SIG-M5 (cell line): ENCODE measurements around the gene CDH13.

Experiments used
- DNase-seq: peaks from one replicate; lab custom pipeline; 2025; lab: John Stamatoyannopoulos, UW

CDH13 gene

GRCh38 chr16:83248735-83249463 is 622.1 kb downstream of the CDH13 start:
- DNase-seq = no peak

GRCh38 chr16:83253521-83253920 is 626.8 kb downstream of the CDH13 start:
- no peak for DNase-seq

GRCh38 chr16:83258366-83258928 is 631.7 kb downstream of the CDH13 start:
- no peak for DNase-seq

- no peak for DNase-seq
These were observed 640.2 kb downstream of the CDH13 start for GRCh38 chr16:83266848-83267553.

- DNase-seq = no peak
These were observed 641.4 kb downstream of the CDH13 start for GRCh38 chr16:83268169-83268568.

- DNase-seq = no peak
These were observed 642.3 kb downstream of the CDH13 start for GRCh38 chr16:83269048-83269447.

GRCh38 chr16:83269541-83269940 is 642.8 kb downstream of the CDH13 start:
- no peak for DNase-seq

- no peak for DNase-seq
These were observed 643.3 kb downstream of the CDH13 start for GRCh38 chr16:83270061-83270460.

GRCh38 chr16:83270640-83271039 is 643.9 kb downstream of the CDH13 start:
- no peak for DNase-seq

- no peak for DNase-seq
These were observed 644.4 kb downstream of the CDH13 start for GRCh38 chr16:83271123-83271522.

- DNase-seq = no peak
These were observed 645.3 kb downstream of the CDH13 start for GRCh38 chr16:83271970-83272575.

- no peak for DNase-seq
These were observed 646.1 kb downstream of the CDH13 start for GRCh38 chr16:83272843-83273242.

GRCh38 chr16:83273504-83274173 is 646.9 kb downstream of the CDH13 start:
- no peak for DNase-seq

GRCh38 chr16:83279251-83279650 is 652.5 kb downstream of the CDH13 start:
- DNase-seq = no peak

- DNase-seq = no peak
These were observed 659.2 kb downstream of the CDH13 start for GRCh38 chr16:83285921-83286320.

GRCh38 chr16:83296505-83296904 is 669.7 kb downstream of the CDH13 start:
- DNase-seq = no peak

- no peak for DNase-seq
These were observed 671.8 kb downstream of the CDH13 start for GRCh38 chr16:83298541-83298940.

- no peak for DNase-seq
These were observed 673.6 kb downstream of the CDH13 start for GRCh38 chr16:83300326-83300725.

- no peak for DNase-seq
These were observed 675.2 kb downstream of the CDH13 start for GRCh38 chr16:83301971-83302370.

GRCh38 chr16:83302853-83303252 is 676.1 kb downstream of the CDH13 start:
- DNase-seq = no peak

GRCh38 chr16:83305092-83305491 is 678.3 kb downstream of the CDH13 start:
- DNase-seq = no peak

- DNase-seq = no peak
These were observed 680.3 kb downstream of the CDH13 start for GRCh38 chr16:83306961-83307593.
